NCI-H526 (cell line): ENCODE measurements around the gene INTS2.
"Not testable (repeated sequence)": the region's sequence is repeated elsewhere in the genome, so short reads cannot be mapped to it uniquely, and the experiment has no call there.

ENCODE experiments used
- DNase-seq, 2 experiments: peaks; one replicate each; lab custom pipeline; 2025; lab: John Stamatoyannopoulos, UW

INTS2 gene

GRCh38 chr17:61887733-61888132, 40.0 kb downstream of the INTS2 start:
- DNase-seq: not testable (repeated sequence)

- not testable (repeated sequence) for DNase-seq
Measured at GRCh38 chr17:61885865-61886264, 41.9 kb downstream of the INTS2 start.

- no peak for DNase-seq
Measured at GRCh38 chr17:61884864-61885263, 42.9 kb downstream of the INTS2 start.

GRCh38 chr17:61880589-61881102, 47.1 kb downstream of the INTS2 start:
- DNase-seq: no peak

- no peak for DNase-seq
Measured at GRCh38 chr17:61878984-61879612, 48.7 kb downstream of the INTS2 start.

- no peak for DNase-seq
Measured at GRCh38 chr17:61878520-61878919, 49.3 kb downstream of the INTS2 start.

- DNase-seq: no peak
Measured at GRCh38 chr17:61877837-61878236, 49.9 kb downstream of the INTS2 start.

GRCh38 chr17:61875804-61876203, 52.0 kb downstream of the INTS2 start:
- no peak for DNase-seq

GRCh38 chr17:61875285-61875684, 52.5 kb downstream of the INTS2 start:
- DNase-seq: no peak

- no peak for DNase-seq
Measured at GRCh38 chr17:61874075-61874474, 53.7 kb downstream of the INTS2 start.

- no peak for DNase-seq
Measured at GRCh38 chr17:61872099-61872498, 55.7 kb downstream of the INTS2 start.

- no peak for DNase-seq
Measured at GRCh38 chr17:61869138-61869537, 58.6 kb downstream of the INTS2 start.

GRCh38 chr17:61868074-61868473, 59.7 kb downstream of the INTS2 start:
- DNase-seq: no peak

GRCh38 chr17:61867033-61867432, 60.7 kb downstream of the INTS2 start:
- no peak for DNase-seq

- peak in 1 of 2 experiments; percentile 27 for DNase-seq
Measured at GRCh38 chr17:61863801-61864126, 64.0 kb downstream of the INTS2 start.

- DNase-seq: peak; percentile 94 to 98
Measured at GRCh38 chr17:61862975-61863800, 64.6 kb downstream of the INTS2 start, which contains the start of gene BRIP1. TSS of gene BRIP1 (minus strand) at chr17:61863528. CDS start at chr17:61861539, 1,989 bp downstream.

- peak; percentile 24 to 43 for DNase-seq
Measured at GRCh38 chr17:61862105-61862574, 65.6 kb downstream of the INTS2 start.

GRCh38 chr17:61860397-61860796, 67.4 kb downstream of the INTS2 start:
- not testable (repeated sequence) for DNase-seq

- no peak for DNase-seq
Measured at GRCh38 chr17:61856035-61856434, 71.7 kb downstream of the INTS2 start.

GRCh38 chr17:61852857-61853256, 74.9 kb downstream of the INTS2 start:
- DNase-seq: no peak

- no peak for DNase-seq
Measured at GRCh38 chr17:61849674-61850073, 78.1 kb downstream of the INTS2 start.

GRCh38 chr17:61848896-61849295, 78.9 kb downstream of the INTS2 start:
- DNase-seq: no peak

GRCh38 chr17:61848247-61848646, 79.5 kb downstream of the INTS2 start:
- DNase-seq: no peak
